RWPE2 (cell line): ENCODE measurements around the gene NPC1L1.

Source experiments
- ATAC-seq: fragments of 200-7000 bp; cut with Tn5 transposase; 3 replicates; pipeline ENCODE4 v1.9.1; 2021; ENCODE audit warnings: low read depth
- DNase-seq: peaks from one replicate; pipeline ENCODE4 v3.0.0-alpha.2; 2020; ENCODE audit warnings: low spot score
- H3K27ac ChIP-seq: fragments of 450-650 bp; 2 replicates; pipeline ENCODE4 v1.5.1; 2017; ENCODE audit warnings: mild to moderate bottlenecking; ENCODE audit not compliant: poor library complexity, severe bottlenecking
- H3K27me3 ChIP-seq: fragments of 250-450 bp; sonication (Bioruptor Pico); 2 replicates; pipeline ENCODE4 v1.5.1; 2021; ENCODE audit warnings: mild to moderate bottlenecking, moderate library complexity; ENCODE audit not compliant: insufficient read depth, poor library complexity, severe bottlenecking
- H3K36me3 ChIP-seq: fragments of 250-450 bp; sonication (Bioruptor Pico); 2 replicates; pipeline ENCODE4 v1.5.1; 2020; ENCODE audit warnings: low read depth, mild to moderate bottlenecking, moderate library complexity
- H3K4me1 ChIP-seq: fragments of 250-450 bp; sonication (Bioruptor Pico); 2 replicates; pipeline ENCODE4 v1.5.1; 2021; ENCODE audit warnings: mild to moderate bottlenecking, moderate library complexity; ENCODE audit not compliant: insufficient read depth, poor library complexity, severe bottlenecking
- H3K4me3 ChIP-seq: fragments of 250-450 bp; sonication (Bioruptor Pico); 2 replicates; pipeline ENCODE4 v1.5.1; 2021; ENCODE audit warnings: mild to moderate bottlenecking, moderate library complexity; ENCODE audit not compliant: severe bottlenecking
- H3K9me3 ChIP-seq: fragments of 250-450 bp; sonication (Bioruptor Pico); 2 replicates; pipeline ENCODE4 v1.5.1; 2021; ENCODE audit warnings: mild to moderate bottlenecking, moderate library complexity; ENCODE audit not compliant: severe bottlenecking
- TF ChIP-seq, protein P1 (sequence below): fragments of 450-650 bp; IDR thresholded peaks from one replicate; pipeline ENCODE4 v1.5.1; 2017; ENCODE audit warnings: mild to moderate bottlenecking, moderate library complexity; ENCODE audit not compliant: poor library complexity, severe bottlenecking

The NPC1L1 gene

DNA sequence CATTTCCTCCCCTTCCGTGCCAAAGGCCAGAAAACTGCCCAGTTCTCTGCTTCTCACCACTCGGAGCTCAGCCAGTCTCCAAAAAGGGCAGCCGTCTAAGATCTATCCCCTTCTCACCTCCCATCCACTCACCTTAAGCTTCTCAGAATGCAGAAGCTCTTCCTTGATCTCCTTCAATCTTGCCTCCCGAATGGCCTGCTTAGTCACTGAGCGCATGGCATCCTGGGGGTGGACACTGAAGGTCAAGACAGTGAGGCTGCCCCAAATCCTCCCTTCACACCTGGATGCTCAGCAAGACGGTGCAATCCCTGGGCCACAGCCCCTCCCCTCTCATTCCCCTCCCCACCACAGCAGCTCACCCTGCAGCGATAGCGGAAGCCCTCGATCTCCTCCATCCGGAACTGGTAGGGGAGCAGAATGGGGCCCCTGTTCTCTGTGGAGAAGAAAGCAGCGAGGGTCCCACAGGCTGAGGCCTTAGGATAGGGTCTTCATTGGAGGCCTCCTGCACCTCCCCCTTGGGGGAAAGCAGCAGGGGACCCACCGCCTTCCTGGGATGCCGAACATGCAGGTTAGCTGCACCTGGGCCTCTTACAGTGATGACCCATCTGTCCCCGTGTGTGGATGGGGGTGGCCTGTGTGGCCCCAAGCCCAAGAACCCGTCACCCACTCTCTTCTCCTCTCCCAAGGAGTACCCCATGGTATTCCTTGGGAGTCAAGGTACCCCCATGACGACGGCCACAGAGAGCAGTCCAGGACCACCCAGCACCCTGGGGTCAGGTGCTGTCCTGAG, 27.8 kb upstream of the NPC1L1 start:
- Histone ChIP-seq H3K27me3 (no peaks in the 10 kb centered on the region), H3K4me3 (no peak overlapping the region), H3K36me3 (peaks cover 91% of the 10 kb centered on the region), H3K4me1 (no peaks in the 10 kb centered on the region), H3K27ac (no peak overlapping the region), H3K9me3 (no peaks in the 10 kb centered on the region)
- ATAC-seq (no peak), DNase-seq (no peak)
- TF ChIP-seq, protein P1, sequence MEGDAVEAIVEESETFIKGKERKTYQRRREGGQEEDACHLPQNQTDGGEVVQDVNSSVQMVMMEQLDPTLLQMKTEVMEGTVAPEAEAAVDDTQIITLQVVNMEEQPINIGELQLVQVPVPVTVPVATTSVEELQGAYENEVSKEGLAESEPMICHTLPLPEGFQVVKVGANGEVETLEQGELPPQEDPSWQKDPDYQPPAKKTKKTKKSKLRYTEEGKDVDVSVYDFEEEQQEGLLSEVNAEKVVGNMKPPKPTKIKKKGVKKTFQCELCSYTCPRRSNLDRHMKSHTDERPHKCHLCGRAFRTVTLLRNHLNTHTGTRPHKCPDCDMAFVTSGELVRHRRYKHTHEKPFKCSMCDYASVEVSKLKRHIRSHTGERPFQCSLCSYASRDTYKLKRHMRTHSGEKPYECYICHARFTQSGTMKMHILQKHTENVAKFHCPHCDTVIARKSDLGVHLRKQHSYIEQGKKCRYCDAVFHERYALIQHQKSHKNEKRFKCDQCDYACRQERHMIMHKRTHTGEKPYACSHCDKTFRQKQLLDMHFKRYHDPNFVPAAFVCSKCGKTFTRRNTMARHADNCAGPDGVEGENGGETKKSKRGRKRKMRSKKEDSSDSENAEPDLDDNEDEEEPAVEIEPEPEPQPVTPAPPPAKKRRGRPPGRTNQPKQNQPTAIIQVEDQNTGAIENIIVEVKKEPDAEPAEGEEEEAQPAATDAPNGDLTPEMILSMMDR, result no peak

DNA sequence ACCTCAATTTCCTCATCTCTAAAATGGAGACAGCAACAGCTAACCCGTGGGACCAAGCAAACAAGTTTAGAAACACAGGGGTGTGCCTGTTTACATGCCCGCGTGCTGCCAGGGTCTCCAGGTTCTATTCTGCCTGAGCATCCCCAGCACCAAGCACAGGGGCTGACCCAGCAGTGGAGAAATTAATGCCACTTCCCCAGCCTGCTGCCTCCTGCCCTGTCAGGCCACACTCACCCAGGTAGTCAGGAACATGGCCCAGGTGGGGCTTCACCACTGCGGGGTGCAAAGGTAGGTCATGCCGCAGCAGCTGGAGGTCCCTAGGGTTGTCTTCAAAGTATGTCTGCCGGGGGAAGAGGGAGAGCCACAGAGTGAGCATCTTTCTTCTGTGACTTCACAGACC, 26.8 kb upstream of the NPC1L1 start:
- peaks cover 85% of the 10 kb centered on the region for H3K36me3 ChIP-seq
- no peaks in the 10 kb centered on the region for H3K27me3 ChIP-seq
- no peak overlapping the region for H3K27ac ChIP-seq
- no peak for ATAC-seq
- no peaks in the 10 kb centered on the region for H3K9me3 ChIP-seq
- no peaks in the 10 kb centered on the region for H3K4me1 ChIP-seq
- DNase-seq, result no peak
- H3K4me3 ChIP-seq, result no peak overlapping the region
- TF ChIP-seq, protein P1, result no peak

DNA sequence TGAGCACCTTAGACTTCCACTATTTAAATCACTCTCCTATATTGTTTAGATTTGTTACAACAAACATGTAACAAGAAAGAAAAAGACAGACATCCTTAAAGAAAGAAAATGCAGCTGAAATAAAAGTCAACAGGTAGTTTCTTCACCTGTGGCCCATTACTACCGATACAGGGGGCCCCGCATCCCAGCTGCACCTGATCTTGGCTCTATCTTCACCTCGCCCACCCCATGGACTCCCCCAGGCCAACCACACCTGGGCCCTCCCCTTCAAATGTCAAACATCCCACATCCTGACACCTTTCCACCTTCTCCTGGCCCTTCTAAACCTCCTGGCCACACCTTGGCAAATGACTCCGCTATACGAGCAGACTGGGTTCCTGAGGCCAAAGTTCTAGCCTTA, 25.6 kb upstream of the NPC1L1 start:
- no peaks in the 10 kb centered on the region for H3K27me3 ChIP-seq
- H3K27ac ChIP-seq, result no peak overlapping the region
- DNase-seq (no peak), ATAC-seq (no peak)
- peaks cover 6% of the 10 kb centered on the region for H3K4me1 ChIP-seq
- no peak overlapping the region for H3K4me3 ChIP-seq
- H3K36me3 ChIP-seq, result peaks cover 73% of the 10 kb centered on the region
- TF ChIP-seq, protein P1, result no peak
- no peaks in the 10 kb centered on the region for H3K9me3 ChIP-seq

DNA sequence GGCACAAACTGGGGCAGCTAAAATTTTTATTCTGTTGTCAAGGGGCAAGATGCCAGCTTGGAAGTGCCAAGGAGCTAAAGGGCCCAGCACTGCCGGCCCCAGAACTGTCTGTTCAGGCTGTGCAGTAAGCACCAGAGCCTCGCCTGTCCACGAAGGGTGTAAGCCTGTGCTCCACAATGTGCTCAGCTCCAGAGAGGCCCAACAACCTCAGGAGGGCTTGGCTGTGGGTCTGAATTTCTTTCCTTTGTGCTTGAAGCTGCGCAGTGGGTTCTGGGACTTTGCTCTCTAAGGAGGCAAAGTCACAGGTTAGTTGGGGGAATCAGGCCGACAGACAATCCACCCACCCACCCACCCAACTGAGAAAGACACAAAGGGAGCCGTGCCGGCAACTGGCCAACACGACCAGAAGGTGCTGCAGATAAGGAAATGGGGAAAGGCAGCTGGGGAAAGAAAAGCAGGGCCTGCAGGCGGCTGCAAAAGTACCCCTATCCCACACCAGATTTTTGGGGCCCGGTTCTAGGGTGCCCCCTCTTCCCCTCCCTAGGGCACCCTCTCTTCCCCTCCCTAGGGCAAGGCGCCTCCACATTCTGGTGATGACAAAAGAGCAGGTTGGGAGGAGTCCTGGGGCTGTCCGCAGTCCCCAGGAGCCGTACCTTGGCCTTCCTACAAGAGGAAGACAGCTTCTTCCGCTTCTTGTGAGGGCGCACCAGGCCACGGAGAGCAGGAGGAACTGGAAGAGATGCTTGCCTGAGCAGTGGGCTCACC, 24.8 kb upstream of the NPC1L1 start:
- H3K36me3 ChIP-seq, result peaks cover 65% of the 10 kb centered on the region
- H3K4me1 ChIP-seq, result peaks cover 6% of the 10 kb centered on the region
- H3K4me3 ChIP-seq, result no peak overlapping the region
- H3K27ac ChIP-seq, result no peak overlapping the region
- no peaks in the 10 kb centered on the region for H3K27me3 ChIP-seq
- no peaks in the 10 kb centered on the region for H3K9me3 ChIP-seq
- TF ChIP-seq, protein P1, result peak; percentile 64
- DNase-seq (no peak), ATAC-seq (peak; percentile 53)
